HepG2 (cell line): ENCODE measurements around the gene MAP2K1. TPM values are rescaled to one million over a fixed set of nuclear protein-coding genes. Genes with fewer than 3 reads are reported as not detected.

Source experiments
- CHD2 ChIP-seq: IDR thresholded peaks from 2 replicates; pipeline ENCODE4 v1.6.1; 2011; ENCODE audit warnings: low read depth, low read length, improper control_type of control experiment
- CSRNP2 ChIP-seq: sonication (generic); formaldehyde crosslinking; conservative IDR thresholded peaks from 2 replicates; pipeline ENCODE4 v1.8.0; 2022; ENCODE audit warnings: low read depth, missing genetic modification reagents
- HNRNPL ChIP-seq: fragments of 200-400 bp; formaldehyde crosslinking; IDR thresholded peaks from 2 replicates; pipeline ENCODE4 v1.6.1; 2017; ENCODE audit warnings: mild to moderate bottlenecking, low read depth, low read length
- PHF21A ChIP-seq: sonication (generic); formaldehyde crosslinking; IDR thresholded peaks from 2 replicates; pipeline ENCODE4 v1.5.0; 2020; ENCODE audit warnings: mild to moderate bottlenecking, missing genetic modification reagents
- POLR2AphosphoS2 ChIP-seq: IDR thresholded peaks from 2 replicates; pipeline ENCODE4 v1.6.1; 2011; ENCODE audit warnings: low read depth, low read length, improper control_type of control experiment
- POLR2AphosphoS5 ChIP-seq: IDR thresholded peaks from 2 replicates; pipeline ENCODE4 v1.6.1; 2012; ENCODE audit warnings: low read depth, low read length
- SMC3 ChIP-seq: IDR thresholded peaks from 2 replicates; pipeline ENCODE4 v1.6.1; 2011; ENCODE audit warnings: low read length, improper control_type of control experiment
- SPEN ChIP-seq: sonication (generic); formaldehyde crosslinking; IDR thresholded peaks from 2 replicates; pipeline ENCODE4 v1.5.1; 2020; ENCODE audit warnings: low read depth, mild to moderate bottlenecking, missing genetic modification reagents
- TCF7 ChIP-seq: sonication (generic); IDR thresholded peaks from 2 replicates; pipeline ENCODE4 v1.6.1; 2016; ENCODE audit warnings: antibody characterized with exemption, low read depth
- TSC22D2 ChIP-seq: sonication (generic); formaldehyde crosslinking; IDR thresholded peaks from 2 replicates; pipeline ENCODE4 v1.5.1; 2020; ENCODE audit warnings: missing genetic modification reagents, mild to moderate bottlenecking, borderline replicate concordance
- XBP1 ChIP-seq: sonication (generic); formaldehyde crosslinking; IDR thresholded peaks from 2 replicates; pipeline ENCODE4 v1.5.0; 2020; ENCODE audit warnings: missing genetic modification reagents
- YEATS4 ChIP-seq: sonication (generic); formaldehyde crosslinking; IDR thresholded peaks from 2 replicates; pipeline ENCODE4 v1.4.0; 2020; ENCODE audit warnings: missing genetic modification reagents, borderline replicate concordance
- ZC3H13 ChIP-seq: sonication (generic); formaldehyde crosslinking; IDR thresholded peaks from 2 replicates; pipeline ENCODE4 v1.8.1; 2023; ENCODE audit warnings: mild to moderate bottlenecking, missing genetic modification reagents, moderate library complexity
- ZFP62 ChIP-seq: sonication (generic); formaldehyde crosslinking; IDR thresholded peaks from 2 replicates; pipeline ENCODE4 v1.4.0; 2020; ENCODE audit warnings: missing genetic modification reagents
- ZNF317 ChIP-seq: sonication (generic); formaldehyde crosslinking; IDR thresholded peaks from 2 replicates; pipeline ENCODE4 v1.5.0; 2020; ENCODE audit warnings: mild to moderate bottlenecking, missing genetic modification reagents
- ZNF503 ChIP-seq: sonication (generic); formaldehyde crosslinking; IDR thresholded peaks from 2 replicates; pipeline ENCODE4 v1.4.0; 2020; ENCODE audit warnings: missing genetic modification reagents
- ZNF558 ChIP-seq: sonication (generic); formaldehyde crosslinking; IDR thresholded peaks from 2 replicates; pipeline ENCODE4 v1.9.0; 2022; ENCODE audit warnings: mild to moderate bottlenecking, missing genetic modification reagents, borderline replicate concordance
- ZNF569 ChIP-seq: sonication (generic); formaldehyde crosslinking; IDR thresholded peaks from 2 replicates; pipeline ENCODE4 v1.5.0; 2020; ENCODE audit warnings: mild to moderate bottlenecking, missing genetic modification reagents, moderate library complexity, borderline replicate concordance
- ZNF674 ChIP-seq: sonication (generic); formaldehyde crosslinking; IDR thresholded peaks from 2 replicates; pipeline ENCODE4 v1.5.0; 2020; ENCODE audit warnings: low read depth, mild to moderate bottlenecking, missing genetic modification reagents
- ZNF75D ChIP-seq: sonication (generic); formaldehyde crosslinking; IDR thresholded peaks from 2 replicates; pipeline ENCODE4 v1.8.1; 2023; ENCODE audit warnings: missing genetic modification reagents, mild to moderate bottlenecking, borderline replicate concordance
- ZNF784 ChIP-seq: sonication (generic); formaldehyde crosslinking; IDR thresholded peaks from 2 replicates; pipeline ENCODE4 v1.5.1; 2020; ENCODE audit warnings: missing genetic modification reagents, mild to moderate bottlenecking, borderline replicate concordance
- ZNF878 ChIP-seq: sonication (generic); formaldehyde crosslinking; IDR thresholded peaks from 2 replicates; pipeline ENCODE4 v1.8.1; 2023; ENCODE audit warnings: mild to moderate bottlenecking, missing genetic modification reagents, moderate library complexity
- ZSCAN30 ChIP-seq: sonication (generic); formaldehyde crosslinking; IDR thresholded peaks from 2 replicates; pipeline ENCODE4 v1.5.0; 2020; ENCODE audit warnings: mild to moderate bottlenecking, missing genetic modification reagents
- polyA plus RNA-seq, 8 experiments: library from polyadenylated mRNA; depleted of rRNA in 3 of 8; stranded (reverse) in 7 of 8; unstranded in 1 of 8; fragments of >200 nt; fragmentation: Illumina TruSeq in 4 of 8; extraction: Trizol in 4 of 8; gene quantifications; 2 replicates each; pipeline versions ENCODE4 v1.2.1 to v1.2.3, GENCODE V29; 2011 to 2016; ENCODE audit warnings: low read depth in 4 of 8, missing spikeins in 1 of 8, mixed read lengths in 1 of 8; ENCODE audit not compliant: insufficient read depth in 1 of 8
- total RNA-seq, 5 experiments: library from RNA; depleted of rRNA; stranded (reverse); fragments of >200 nt; fragmentation: Illumina TruSeq; extraction: Trizol; gene quantifications; 2 replicates each; pipeline ENCODE4 v1.2.3, GENCODE V29; 2016; ENCODE audit warnings: low read depth in 1 of 5
- TF ChIP-seq, protein P1 (sequence below): sonication (generic); formaldehyde crosslinking; IDR thresholded peaks from 2 replicates; pipeline ENCODE4 v1.5.1; 2020; ENCODE audit warnings: mild to moderate bottlenecking, moderate library complexity, missing genetic modification reagents

Gene MAP2K1
- total and polyA plus RNA-seq, 2 of the 13 experiments (the other 11 are each of a cell fraction or from before 2014, with no cell fraction given): 24.1 to 49.2 TPM

DNA sequence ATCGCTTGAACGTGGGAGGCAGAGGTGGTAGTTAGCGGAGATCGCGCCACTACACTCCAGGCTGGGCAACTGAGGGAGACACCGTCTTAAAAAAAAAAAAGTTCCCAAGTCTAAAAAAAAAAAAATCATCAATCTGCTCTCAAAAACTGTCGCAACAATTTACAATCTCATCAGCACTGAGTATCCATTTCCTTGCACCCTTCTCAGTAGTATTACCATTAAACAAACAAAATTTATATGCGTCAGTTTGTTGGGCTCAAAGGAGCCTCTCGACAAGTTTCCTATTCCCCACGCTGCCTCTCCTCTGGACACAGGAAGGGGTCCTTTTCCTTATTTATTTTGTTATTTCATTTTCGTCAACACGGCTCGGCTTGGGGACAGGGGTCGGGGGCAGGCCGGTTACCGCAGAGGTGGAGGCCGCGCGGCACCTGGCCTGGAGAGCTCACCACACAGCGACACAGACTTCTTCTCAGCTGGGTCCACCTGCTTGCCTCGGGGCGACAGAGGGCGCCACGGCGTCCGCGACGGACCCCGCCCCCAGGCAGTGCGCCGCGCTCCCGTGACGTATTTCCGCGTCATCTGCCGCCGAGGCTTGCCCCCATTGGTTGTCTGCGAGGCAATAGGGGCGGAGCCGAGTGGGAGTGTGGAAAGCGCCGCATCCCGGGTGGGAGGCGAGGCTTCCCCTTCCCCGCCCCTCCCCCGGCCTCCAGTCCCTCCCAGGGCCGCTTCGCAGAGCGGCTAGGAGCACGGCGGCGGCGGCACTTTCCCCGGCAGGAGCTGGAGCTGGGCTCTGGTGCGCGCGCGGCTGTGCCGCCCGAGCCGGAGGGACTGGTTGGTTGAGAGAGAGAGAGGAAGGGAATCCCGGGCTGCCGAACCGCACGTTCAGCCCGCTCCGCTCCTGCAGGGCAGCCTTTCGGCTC lies at the start of gene MAP2K1 (continued):
- 0 out of 2 replicates have a peak, but pooled peaks have one; percentile 12 for TF ChIP-seq ZNF558
- TF ChIP-seq ZNF317 (CRISPR knock-in tag): no peak
- no peak for TF ChIP-seq HNRNPL
- TF ChIP-seq POLR2AphosphoS5: peak; percentile 85
- TF ChIP-seq SPEN (CRISPR knock-in tag): peak; percentile 96
- TF ChIP-seq, protein P1, sequence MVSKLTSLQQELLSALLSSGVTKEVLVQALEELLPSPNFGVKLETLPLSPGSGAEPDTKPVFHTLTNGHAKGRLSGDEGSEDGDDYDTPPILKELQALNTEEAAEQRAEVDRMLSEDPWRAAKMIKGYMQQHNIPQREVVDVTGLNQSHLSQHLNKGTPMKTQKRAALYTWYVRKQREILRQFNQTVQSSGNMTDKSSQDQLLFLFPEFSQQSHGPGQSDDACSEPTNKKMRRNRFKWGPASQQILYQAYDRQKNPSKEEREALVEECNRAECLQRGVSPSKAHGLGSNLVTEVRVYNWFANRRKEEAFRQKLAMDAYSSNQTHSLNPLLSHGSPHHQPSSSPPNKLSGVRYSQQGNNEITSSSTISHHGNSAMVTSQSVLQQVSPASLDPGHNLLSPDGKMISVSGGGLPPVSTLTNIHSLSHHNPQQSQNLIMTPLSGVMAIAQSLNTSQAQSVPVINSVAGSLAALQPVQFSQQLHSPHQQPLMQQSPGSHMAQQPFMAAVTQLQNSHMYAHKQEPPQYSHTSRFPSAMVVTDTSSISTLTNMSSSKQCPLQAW (CRISPR knock-in tag): peak; percentile 69
- TF ChIP-seq ZFP62 (CRISPR knock-in tag): no peak
- 0 out of 2 replicates have a peak, but pooled peaks have one; percentile 34 for TF ChIP-seq PHF21A (CRISPR knock-in tag)
- TF ChIP-seq POLR2AphosphoS2: no peak
- 0 out of 2 replicates have a peak, but pooled peaks have one; percentile 29 for TF ChIP-seq ZNF878 (CRISPR knock-in tag)
- peak; percentile 28; the same call in 1 of the 2 replicates for TF ChIP-seq CHD2
- peak; percentile 61 for TF ChIP-seq YEATS4 (CRISPR knock-in tag)
- peak; percentile 67; the same call in 1 of the 2 replicates for TF ChIP-seq ZNF784
- TF ChIP-seq ZSCAN30 (CRISPR knock-in tag): no peak
- no peak for TF ChIP-seq CSRNP2
- no peak for TF ChIP-seq ZNF75D (CRISPR knock-in tag)
- TF ChIP-seq ZNF674 (CRISPR knock-in tag): no peak
- TF ChIP-seq SMC3: no peak
- TF ChIP-seq XBP1 (CRISPR knock-in tag): no peak
- TF ChIP-seq ZNF503: peak; percentile 59; the same call in 1 of the 2 replicates
- TF ChIP-seq TCF7: no peak
- no peak for TF ChIP-seq ZNF569 (CRISPR knock-in tag)
- 0 out of 2 replicates have a peak, but pooled peaks have one; percentile 40 for TF ChIP-seq ZC3H13 (CRISPR knock-in tag)
- TF ChIP-seq TSC22D2 (CRISPR knock-in tag): 0 out of 2 replicates have a peak, but pooled peaks have one; percentile 66
